ENCODE results near the gene MKNK1. TPM values are rescaled to one million over a fixed set of nuclear protein-coding genes. Genes with fewer than 3 reads are reported as not detected.

MKNK1 gene
- total and polyA plus RNA-seq, 2 experiments from 2014 or later = 18.6 to 23.7 TPM

GRCh38 chr1:46618754-46619415, 14.8 kb upstream of the MKNK1 start:
- Histone ChIP-seq H3K27me3 (no peaks in the 10 kb centered on the region), H3K36me3 (no peaks in the 10 kb centered on the region), H3K4me3 (no peak overlapping the region), H3K9me3 (ENCODE audit: low read depth) (no peaks in the 10 kb centered on the region), H3K27ac (no peak overlapping the region), H3K4me1 (ENCODE audit: low read depth) (peaks cover 10% of the 10 kb centered on the region)
- DNase-seq (ENCODE audit: low read depth in 1 of 2, low spot score in 1 of 2) = no peak
- no peak for TF ChIP-seq CTCF (IDR thresholded peaks at IDR 0.05; ENCODE audit: low read depth, low read length)

GRCh38 chr1:46617833-46618232, 13.8 kb upstream of the MKNK1 start:
- no peaks in the 10 kb centered on the region for H3K9me3 ChIP-seq (ENCODE audit: low read depth)
- no peak for TF ChIP-seq CTCF (IDR thresholded peaks at IDR 0.05; ENCODE audit: low read depth, low read length)
- no peak for DNase-seq (ENCODE audit: low read depth in 1 of 2, low spot score in 1 of 2)
- H3K36me3 ChIP-seq = no peaks in the 10 kb centered on the region
- H3K27me3 ChIP-seq = no peaks in the 10 kb centered on the region
- H3K27ac ChIP-seq = no peak overlapping the region
- H3K4me1 ChIP-seq (ENCODE audit: low read depth) = peaks cover 13% of the 10 kb centered on the region
- H3K4me3 ChIP-seq = no peak overlapping the region

GRCh38 chr1:46617108-46617800, 13.2 kb upstream of the MKNK1 start:
- Histone ChIP-seq H3K27ac (no peak overlapping the region), H3K36me3 (no peaks in the 10 kb centered on the region), H3K4me1 (ENCODE audit: low read depth) (peaks cover 13% of the 10 kb centered on the region), H3K4me3 (peak overlapping the region; percentile 57), H3K9me3 (ENCODE audit: low read depth) (no peaks in the 10 kb centered on the region), H3K27me3 (no peaks in the 10 kb centered on the region)
- no peak for TF ChIP-seq CTCF (IDR thresholded peaks at IDR 0.05; ENCODE audit: low read depth, low read length)
- DNase-seq (ENCODE audit: low read depth in 1 of 2, low spot score in 1 of 2) = no peak

GRCh38 chr1:46616277-46617107, 12.4 kb upstream of the MKNK1 start, which contains the start of gene MOB3C:
Gene MOB3C, minus strand, starts transcription at chr1:46616811. Its CDS starts 3,490 bp downstream, at chr1:46613321.
- peak within 1 kb of the TSS; percentile 60 for H3K27ac ChIP-seq
- DNase-seq (ENCODE audit: low read depth in 1 of 2, low spot score in 1 of 2) = peak; percentile 69 to 89

More at GRCh38 chr1:46616277-46617107, 12.4 kb upstream of the MKNK1 start, which contains the start of gene MOB3C:
- no peaks in the 10 kb centered on the region for H3K36me3 ChIP-seq
- no peak for TF ChIP-seq CTCF (IDR thresholded peaks at IDR 0.05; ENCODE audit: low read depth, low read length)
- no peaks in the 10 kb centered on the region for H3K27me3 ChIP-seq
- no peaks in the 10 kb centered on the region for H3K9me3 ChIP-seq (ENCODE audit: low read depth)
- H3K4me1 ChIP-seq (ENCODE audit: low read depth) = peaks cover 13% of the 10 kb centered on the region
- peak within 1 kb of the TSS; percentile 57 for H3K4me3 ChIP-seq

Measured in cardiac muscle cell (in vitro differentiated cells and primary cell).